Pons (tissue), 1 donor: ENCODE results near the gene NKD1.

Experiments used
- DNase-seq: peaks from one replicate; pipeline ENCODE4 v3.0.0-alpha.2; 2016; ENCODE audit warnings: low spot score

The NKD1 gene

GRCh38 chr16:50613281-50613963, 65.2 kb downstream of the NKD1 start:
- no peak for DNase-seq

DNA sequence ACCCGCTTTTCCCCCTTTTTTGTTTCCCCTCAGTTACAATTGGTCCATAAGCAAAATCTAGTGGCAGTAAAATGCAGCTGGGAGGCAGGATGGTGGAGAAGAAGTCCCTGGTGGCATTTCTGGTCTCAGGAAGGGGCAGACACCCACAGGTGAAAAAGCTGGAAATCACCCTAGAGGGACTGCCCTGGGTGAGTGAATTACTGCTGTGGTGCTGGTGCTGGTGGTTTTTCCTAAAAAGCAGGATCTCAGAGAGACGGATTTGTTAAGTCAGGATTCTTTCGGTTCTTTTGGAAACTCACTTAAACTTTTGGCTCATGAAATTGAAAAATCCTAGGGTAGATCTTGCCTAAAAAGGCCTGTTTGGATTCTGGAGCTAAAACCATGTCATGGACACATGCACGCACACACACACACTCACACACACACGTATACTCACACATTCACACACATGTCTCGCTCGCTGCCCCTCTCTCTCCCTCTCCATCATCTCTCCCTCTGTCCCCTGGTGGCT, 65.8 kb downstream of the NKD1 start:
- no peak for DNase-seq

GRCh38 chr16:50614955-50615724, 66.9 kb downstream of the NKD1 start:
- no peak for DNase-seq

DNA sequence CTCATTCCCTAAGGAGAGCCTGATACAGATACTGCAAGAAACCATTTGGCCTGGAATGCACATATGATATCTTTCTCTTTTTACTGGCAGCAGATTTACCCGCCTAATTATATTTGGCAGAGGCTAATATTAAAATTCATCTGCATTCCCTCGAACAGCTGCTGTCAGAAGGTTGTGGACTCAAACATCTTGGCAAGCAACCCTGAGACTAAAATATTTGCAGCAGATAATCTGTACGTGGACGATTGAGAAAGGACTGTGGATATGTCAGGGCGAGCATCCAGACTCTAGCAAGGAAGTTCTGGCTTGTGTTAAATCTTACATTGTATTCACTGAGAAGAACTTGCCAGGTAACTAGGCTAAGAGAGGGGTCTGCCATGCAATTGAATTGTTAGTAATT, 67.7 kb downstream of the NKD1 start:
- DNase-seq, result no peak

DNA sequence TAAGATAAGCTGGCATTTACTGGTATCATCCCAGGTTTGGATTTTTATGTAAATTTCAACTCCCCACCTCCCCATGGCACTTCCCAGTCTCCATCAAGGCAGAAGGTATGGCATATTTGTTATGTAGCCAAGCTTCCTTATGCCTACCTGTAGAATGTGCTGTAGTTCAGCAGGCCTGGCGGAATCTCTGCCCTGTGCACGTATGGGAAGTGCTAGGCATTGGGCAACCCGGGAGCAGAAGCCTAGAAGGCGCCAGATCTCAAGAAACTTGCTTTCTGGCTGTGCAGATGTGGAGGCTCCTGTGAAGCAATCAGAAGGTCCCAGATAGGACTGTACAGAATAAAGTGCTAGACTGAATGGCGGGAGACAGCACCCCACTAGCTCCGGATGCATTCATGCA, 68.2 kb downstream of the NKD1 start:
- no peak for DNase-seq

GRCh38 chr16:50616883-50617645, 68.9 kb downstream of the NKD1 start:
- no peak for DNase-seq

GRCh38 chr16:50617646-50618184, 69.5 kb downstream of the NKD1 start:
- no peak for DNase-seq

- no peak for DNase-seq
Observed at GRCh38 chr16:50618238-50618918, 70.2 kb downstream of the NKD1 start.

- DNase-seq, result no peak
Observed at GRCh38 chr16:50619702-50620491, 71.7 kb downstream of the NKD1 start.

DNA sequence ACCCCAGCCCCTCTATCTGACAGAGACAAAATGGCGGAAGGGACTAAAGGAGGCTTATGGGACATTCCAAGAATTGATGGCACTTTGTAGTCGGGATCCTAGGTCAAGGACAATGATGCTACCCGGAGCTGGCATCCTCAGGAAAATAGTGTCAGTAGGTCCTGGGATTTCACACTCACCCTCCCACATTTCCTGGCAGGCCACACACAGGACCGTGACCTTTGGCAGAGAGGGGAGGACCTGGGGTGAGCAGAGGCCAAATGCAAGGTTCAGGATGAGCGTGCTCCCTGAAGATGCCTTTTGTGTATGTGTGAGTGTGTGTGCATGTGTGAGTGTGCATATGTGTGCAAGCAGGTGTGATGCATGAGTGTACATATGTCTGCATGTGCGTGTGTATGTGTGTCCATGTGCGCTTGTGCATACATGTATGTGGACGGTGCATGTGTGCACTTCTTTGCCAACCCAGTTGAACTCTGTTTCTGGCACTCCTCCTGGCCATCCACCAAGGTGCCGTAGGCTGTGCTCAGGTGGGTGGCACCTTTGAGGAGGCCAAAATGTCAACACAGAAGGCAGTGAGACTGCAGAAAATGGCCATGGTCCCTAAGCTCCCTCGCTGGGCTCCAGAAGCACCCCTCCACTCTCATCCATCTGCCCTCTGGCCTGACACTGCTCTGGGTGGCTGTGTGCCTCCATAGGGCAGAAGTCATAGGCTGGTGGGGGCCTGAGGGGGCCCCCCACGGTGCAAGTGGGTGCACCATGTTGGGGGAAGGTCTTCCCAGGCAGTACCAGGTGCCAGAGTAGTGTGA, 72.7 kb downstream of the NKD1 start:
- DNase-seq, result no peak

DNA sequence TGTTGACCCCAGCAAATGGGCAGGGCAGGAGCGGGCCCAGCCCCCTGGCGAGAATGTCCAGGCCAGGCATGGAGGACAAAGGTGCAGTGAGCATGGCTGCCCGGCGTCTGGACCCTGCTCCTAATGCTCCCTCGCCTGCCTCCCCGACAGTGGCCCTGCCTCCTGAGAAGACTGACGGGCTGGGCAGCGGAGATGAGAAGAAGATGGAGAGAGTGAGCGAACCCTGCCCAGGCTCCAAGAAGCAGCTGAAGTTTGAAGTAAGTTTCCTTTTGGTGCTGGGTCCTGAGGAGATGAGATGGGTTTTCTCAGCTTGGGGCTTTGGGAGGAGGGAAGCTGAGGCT, 73.2 kb downstream of the NKD1 start:
- DNase-seq, result no peak

DNA sequence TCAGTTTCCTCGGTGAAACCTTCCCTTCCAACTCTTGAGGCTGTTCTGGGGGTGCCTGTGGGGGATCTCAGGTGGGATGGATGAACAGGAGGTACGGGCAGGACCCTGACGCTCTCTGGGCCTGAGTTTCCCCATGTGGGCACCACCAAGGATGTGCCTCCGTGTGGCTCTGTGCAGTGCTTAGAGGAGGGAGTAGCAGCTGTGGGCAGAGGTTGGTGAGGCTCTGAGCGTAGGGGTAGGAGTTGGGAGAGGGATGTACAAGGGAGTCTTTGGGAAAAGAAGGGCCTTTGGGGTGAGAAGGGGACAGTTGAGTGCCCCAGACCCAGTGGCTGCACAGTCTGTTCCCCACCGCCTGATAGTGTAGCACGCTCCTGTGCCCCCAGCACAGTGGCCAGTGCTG, 73.8 kb downstream of the NKD1 start:
- DNase-seq, result no peak

DNA sequence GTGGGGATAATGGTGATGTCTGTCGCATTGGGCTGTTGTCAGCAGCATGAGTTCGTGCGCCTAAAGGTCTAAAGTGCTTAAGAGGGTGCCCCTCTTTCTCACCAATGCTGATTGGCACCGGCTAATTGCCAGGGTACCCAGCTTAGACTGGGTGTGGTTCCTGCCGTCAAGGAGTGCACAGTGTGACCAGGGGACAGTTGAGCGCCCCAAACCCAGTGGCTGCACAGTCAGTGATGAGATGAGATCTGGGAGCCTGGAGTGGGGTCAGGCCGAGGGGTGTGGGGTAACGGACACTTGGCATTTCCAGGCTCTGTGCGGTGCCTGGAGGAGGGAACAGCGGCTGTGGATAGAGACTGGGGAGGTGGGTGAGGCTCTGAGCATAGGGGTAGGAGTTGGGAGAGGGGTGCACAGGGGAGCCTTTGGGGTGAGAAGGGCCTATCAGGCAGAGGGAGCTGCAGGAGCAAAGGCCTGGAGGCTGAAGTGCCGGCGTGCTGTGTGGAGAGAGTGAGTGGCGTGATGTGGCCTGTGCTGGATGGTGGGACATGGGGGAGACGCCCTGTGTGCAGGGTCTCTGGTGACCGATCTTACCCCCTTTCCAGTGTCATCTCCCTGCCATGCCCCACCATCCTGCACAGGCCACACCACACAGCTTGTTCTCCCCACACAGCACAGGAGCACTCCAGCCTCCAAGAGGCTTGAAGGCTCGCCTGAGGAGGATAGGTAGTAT, 74.6 kb downstream of the NKD1 start:
- DNase-seq, result no peak

DNA sequence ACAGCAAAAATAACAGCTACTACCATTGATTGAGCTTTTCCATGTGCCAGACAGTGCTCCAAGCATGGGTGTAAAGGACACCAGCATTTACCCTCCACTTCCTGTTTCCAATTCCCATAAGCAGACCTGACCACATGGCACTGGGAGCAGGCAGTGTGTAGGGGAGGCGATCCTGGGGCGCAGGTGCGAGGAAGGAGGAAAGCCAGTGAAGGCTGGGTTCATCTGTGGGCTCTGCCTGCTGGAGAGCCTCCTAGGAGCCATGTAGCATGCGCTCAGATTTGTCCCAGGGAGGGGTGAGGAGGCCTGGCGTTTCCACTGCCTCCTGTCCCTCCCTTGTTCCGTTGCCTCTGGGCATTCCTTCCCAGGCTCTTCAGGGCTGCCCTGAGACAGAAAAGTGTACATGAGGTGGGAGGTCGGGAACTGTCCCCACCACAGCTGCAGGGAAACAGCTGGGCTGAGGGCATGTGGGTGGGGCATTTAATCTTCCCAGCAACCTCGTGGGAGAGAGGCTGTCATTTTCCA, 76.3 kb downstream of the NKD1 start:
- no peak for DNase-seq

DNA sequence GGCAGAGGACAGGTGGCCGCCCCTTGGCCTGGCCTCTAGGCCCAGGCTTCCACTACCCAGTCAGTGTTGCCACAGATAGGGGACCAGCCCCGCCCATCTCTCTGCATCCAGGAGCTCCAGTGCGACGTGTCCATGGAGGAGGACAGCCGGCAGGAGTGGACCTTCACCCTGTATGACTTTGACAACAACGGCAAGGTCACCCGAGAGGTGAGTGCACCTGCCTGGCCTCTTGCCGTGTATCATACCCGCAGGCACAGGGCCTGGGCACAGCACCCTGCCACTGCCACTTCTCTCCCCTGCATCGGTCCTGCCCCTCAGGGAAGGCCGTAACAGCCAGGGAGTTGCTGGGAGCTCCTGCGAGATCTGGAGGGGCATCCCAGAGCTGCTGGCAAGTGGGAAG, 77.2 kb downstream of the NKD1 start:
- no peak for DNase-seq

DNA sequence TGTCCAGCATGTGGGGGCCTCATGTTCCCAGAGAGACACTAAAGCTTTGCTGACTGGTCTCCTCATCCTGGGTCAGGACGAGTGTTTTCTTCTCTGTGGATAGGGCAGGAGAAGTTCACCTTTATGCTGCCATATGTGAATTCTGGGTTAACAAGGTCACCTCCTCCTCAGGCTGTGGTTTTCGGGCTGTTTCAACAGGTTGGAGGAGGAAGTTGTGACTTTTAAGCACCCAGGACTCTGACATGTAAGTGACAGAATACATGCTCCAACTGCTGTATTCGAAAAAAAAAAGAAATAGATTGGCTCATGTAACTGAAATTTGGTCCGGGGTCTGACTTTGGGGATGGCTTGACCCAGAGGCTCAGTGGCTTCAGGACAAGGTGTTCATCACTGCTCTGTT, 78.7 kb downstream of the NKD1 start:
- DNase-seq, result no peak

GRCh38 chr16:50627419-50627818, 79.2 kb downstream of the NKD1 start:
- no peak for DNase-seq

GRCh38 chr16:50628156-50628802, 80.1 kb downstream of the NKD1 start:
- no peak for DNase-seq

GRCh38 chr16:50629334-50629733, 81.1 kb downstream of the NKD1 start:
- DNase-seq, result no peak
